ENCODE data around the gene BRD9.

BRD9 gene

GRCh38 chr5:933251-933861 is 40.8 kb upstream of the BRD9 start:
- Histone ChIP-seq H3K4me3 (ENCODE audit: low read length) (no peak overlapping the region), H2AFZ (ENCODE audit: low read depth, low read length) (no peak overlapping the region), H3K9ac (ENCODE audit: low read length) (no peak overlapping the region), H4K20me1 (ENCODE audit: insufficient read depth, low read length) (no peaks in the 10 kb centered on the region), H3K9me3 (ENCODE audit: insufficient read depth, low read length) (no peaks in the 10 kb centered on the region), H3K27ac (ENCODE audit: low read length) (no peak overlapping the region), H3K4me2 (ENCODE audit: low read length) (no peak overlapping the region), H3K36me3 (replicated peaks; ENCODE audit: low read depth, low read length) (no peaks in the 10 kb centered on the region), H3K79me2 (ENCODE audit: low read length) (no peaks in the 10 kb centered on the region), H3K27me3 (ENCODE audit: low read depth, low read length) (no peaks in the 10 kb centered on the region), H3K4me1 (ENCODE audit: low read length) (peaks cover 8% of the 10 kb centered on the region)
- TF ChIP-seq CTCF (IDR thresholded peaks at IDR 0.05; ENCODE audit: low read depth, low read length) (no peak), EZH2phosphoT487 (IDR thresholded peaks at IDR 0.05; ENCODE audit: low read depth) (no peak)

GRCh38 chr5:932628-933250 is 40.1 kb upstream of the BRD9 start:
- H3K4me1 ChIP-seq (ENCODE audit: low read length): peaks cover 8% of the 10 kb centered on the region
- H3K4me3 ChIP-seq (ENCODE audit: low read length): no peak overlapping the region
- H3K79me2 ChIP-seq (ENCODE audit: low read length): no peaks in the 10 kb centered on the region
- no peak overlapping the region for H3K4me2 ChIP-seq (ENCODE audit: low read length)
- H3K9ac ChIP-seq (ENCODE audit: low read length): no peak overlapping the region
- no peak overlapping the region for H3K27ac ChIP-seq (ENCODE audit: low read length)
- no peak overlapping the region for H2AFZ ChIP-seq (ENCODE audit: low read depth, low read length)
- H3K27me3 ChIP-seq (ENCODE audit: low read depth, low read length): no peaks in the 10 kb centered on the region
- no peaks in the 10 kb centered on the region for H3K9me3 ChIP-seq (ENCODE audit: insufficient read depth, low read length)
- H3K36me3 ChIP-seq (replicated peaks; ENCODE audit: low read depth, low read length): no peaks in the 10 kb centered on the region
- TF ChIP-seq EZH2phosphoT487 (IDR thresholded peaks at IDR 0.05; ENCODE audit: low read depth) (no peak), CTCF (IDR thresholded peaks at IDR 0.05; ENCODE audit: low read depth, low read length) (no peak)
- H4K20me1 ChIP-seq (ENCODE audit: insufficient read depth, low read length): no peaks in the 10 kb centered on the region

- Histone ChIP-seq H3K27me3 (ENCODE audit: low read depth, low read length) (no peaks in the 10 kb centered on the region), H3K4me1 (ENCODE audit: low read length) (peaks cover 8% of the 10 kb centered on the region), H3K36me3 (replicated peaks; ENCODE audit: low read depth, low read length) (no peaks in the 10 kb centered on the region), H4K20me1 (ENCODE audit: insufficient read depth, low read length) (no peaks in the 10 kb centered on the region), H3K9me3 (ENCODE audit: insufficient read depth, low read length) (no peaks in the 10 kb centered on the region), H3K27ac (ENCODE audit: low read length) (no peak overlapping the region), H3K4me3 (ENCODE audit: low read length) (no peak overlapping the region), H3K4me2 (ENCODE audit: low read length) (no peak overlapping the region), H3K79me2 (ENCODE audit: low read length) (no peaks in the 10 kb centered on the region), H3K9ac (ENCODE audit: low read length) (no peak overlapping the region), H2AFZ (ENCODE audit: low read depth, low read length) (no peak overlapping the region)
- no peak for TF ChIP-seq CTCF (IDR thresholded peaks at IDR 0.05; ENCODE audit: low read depth, low read length)
- no peak for TF ChIP-seq EZH2phosphoT487 (IDR thresholded peaks at IDR 0.05; ENCODE audit: low read depth)
Observed at GRCh38 chr5:932151-932627, 39.6 kb upstream of the BRD9 start.

GRCh38 chr5:931570-932145 is 39.1 kb upstream of the BRD9 start:
- Histone ChIP-seq H2AFZ (ENCODE audit: low read depth, low read length) (no peak overlapping the region), H3K4me3 (ENCODE audit: low read length) (no peak overlapping the region), H3K27me3 (ENCODE audit: low read depth, low read length) (no peaks in the 10 kb centered on the region), H3K79me2 (ENCODE audit: low read length) (no peaks in the 10 kb centered on the region), H3K4me1 (ENCODE audit: low read length) (peaks cover 8% of the 10 kb centered on the region), H4K20me1 (ENCODE audit: insufficient read depth, low read length) (no peaks in the 10 kb centered on the region), H3K36me3 (replicated peaks; ENCODE audit: low read depth, low read length) (no peaks in the 10 kb centered on the region), H3K9me3 (ENCODE audit: insufficient read depth, low read length) (no peaks in the 10 kb centered on the region), H3K27ac (ENCODE audit: low read length) (no peak overlapping the region), H3K4me2 (ENCODE audit: low read length) (no peak overlapping the region), H3K9ac (ENCODE audit: low read length) (no peak overlapping the region)
- TF ChIP-seq CTCF (IDR thresholded peaks at IDR 0.05; ENCODE audit: low read depth, low read length): no peak
- no peak for TF ChIP-seq EZH2phosphoT487 (IDR thresholded peaks at IDR 0.05; ENCODE audit: low read depth)
